Head of caudate nucleus (tissue), 42 donors: ENCODE measurements around the gene ITCH.

Source experiments
- DNase-seq, 42 donors: peaks; one replicate each; pipeline versions ENCODE4 v3.0.0 to v3.0.0-alpha.2; 2020 to 2021; ENCODE audit warnings: mixed read lengths in 7 of 42
- intact Hi-C: fragments of 100-400 bp; cut with DNase I; formaldehyde crosslinking; loops from one replicate; pipeline ENCODE4 v1.15.0; 2022

Gene ITCH

DNA sequence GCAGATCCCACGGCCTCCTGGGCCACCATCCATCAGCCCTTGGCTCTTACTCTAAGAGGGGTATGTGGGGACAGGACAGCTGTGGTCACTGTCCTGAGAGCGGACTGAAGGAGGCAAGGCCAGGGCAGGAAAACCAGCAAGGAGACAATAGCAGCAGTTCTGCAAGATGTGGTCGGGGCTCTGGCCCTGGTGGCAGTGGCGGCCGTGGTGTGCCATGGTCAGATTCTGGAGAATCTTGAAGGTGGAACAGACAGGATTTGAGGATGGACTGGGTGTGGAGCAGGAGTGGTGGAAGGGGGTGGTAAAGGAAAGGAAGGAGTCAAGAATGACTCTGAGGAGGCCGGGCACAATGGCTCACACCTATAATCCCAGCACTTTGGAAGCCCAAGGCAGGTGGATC is 189.5 kb downstream of the ITCH start:
- intact Hi-C loops: no loop called here

GRCh38 chr20:34553366-34553867 is 190.3 kb downstream of the ITCH start:
- intact Hi-C loops: no loop called here
- no peak for DNase-seq

More for the DNA sequence above, 189.5 kb downstream of the ITCH start:
- DNase-seq: no peak

DNA sequence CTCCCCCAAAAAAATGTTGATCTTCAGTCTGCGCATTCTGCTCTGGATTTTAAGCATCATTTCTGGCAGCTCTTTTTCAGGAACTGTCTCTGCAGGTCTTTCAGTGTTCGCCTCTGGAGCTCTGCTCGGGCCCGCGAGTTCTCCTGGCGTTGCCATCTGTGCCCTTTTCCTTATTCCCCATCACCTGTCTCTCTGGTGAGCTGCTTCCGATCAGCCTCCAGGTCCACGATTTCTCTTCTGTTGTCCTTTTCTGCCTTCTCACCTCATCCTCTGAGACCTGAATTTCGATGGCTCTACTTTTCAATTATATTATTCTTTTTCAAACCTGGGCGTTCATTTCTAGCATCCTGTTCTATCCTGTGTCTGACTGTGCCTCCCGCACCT is 194.9 kb downstream of the ITCH start:
- intact Hi-C loops: no loop called here
- DNase-seq: no peak

DNA sequence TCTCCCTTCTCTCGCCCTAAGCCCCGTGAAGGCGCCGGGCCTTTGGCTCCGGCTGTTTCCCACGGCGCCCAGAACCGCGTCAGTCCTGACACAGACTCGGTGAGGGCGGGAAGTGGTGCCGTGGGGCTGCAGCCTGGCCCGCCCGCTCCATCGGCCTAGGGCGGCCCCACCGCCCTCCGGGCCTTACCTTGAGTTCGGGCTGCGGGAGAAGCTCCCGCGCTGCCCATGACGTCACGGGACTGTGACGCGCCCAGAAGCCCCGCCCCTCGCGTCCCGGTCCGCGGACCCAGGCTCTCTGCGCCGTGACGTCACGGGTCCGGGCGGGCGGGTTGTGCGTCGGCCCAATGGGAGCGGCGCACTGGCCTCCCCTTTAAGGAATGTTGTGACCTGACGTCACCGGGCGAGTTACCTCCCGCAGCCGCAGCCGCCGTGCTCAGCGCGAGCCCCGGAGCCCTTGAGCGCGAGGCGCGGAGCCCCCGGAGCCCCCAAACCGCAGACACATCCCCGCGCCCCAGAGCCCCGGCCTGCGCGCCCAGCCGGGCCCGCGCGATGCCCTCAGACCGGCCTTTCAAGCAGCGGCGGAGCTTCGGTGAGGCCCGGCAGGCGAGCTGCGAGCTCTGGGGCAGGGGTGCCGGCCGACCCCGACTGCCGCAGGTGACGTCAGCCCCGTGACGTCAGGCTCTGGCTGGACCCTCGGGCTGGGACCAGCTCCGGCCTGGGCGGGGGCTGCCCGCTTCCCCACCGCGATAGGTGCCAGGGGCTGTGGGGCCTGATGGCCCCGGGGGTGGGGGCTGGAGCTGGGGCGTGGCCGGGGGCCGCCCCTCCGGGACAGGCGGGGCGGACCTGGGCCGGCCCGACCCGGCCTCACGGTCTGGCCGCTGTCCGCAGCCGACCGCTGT is 195.5 kb downstream of the ITCH start, which contains the start of gene MAP1LC3A:
TSS of gene MAP1LC3A (plus strand) at position 399 of the 899 bp plus-strand sequence. CDS start at position 550, 151 bp downstream.
- intact Hi-C loops: no loop called here
- peak; percentile 89 to 99 (median 96) for DNase-seq

- DNase-seq: peak in 10 of 42 donors; percentile 21 to 57 (median 38)
- intact Hi-C loops: no loop called here
Observed at GRCh38 chr20:34559311-34560140, 196.5 kb downstream of the ITCH start.

DNA sequence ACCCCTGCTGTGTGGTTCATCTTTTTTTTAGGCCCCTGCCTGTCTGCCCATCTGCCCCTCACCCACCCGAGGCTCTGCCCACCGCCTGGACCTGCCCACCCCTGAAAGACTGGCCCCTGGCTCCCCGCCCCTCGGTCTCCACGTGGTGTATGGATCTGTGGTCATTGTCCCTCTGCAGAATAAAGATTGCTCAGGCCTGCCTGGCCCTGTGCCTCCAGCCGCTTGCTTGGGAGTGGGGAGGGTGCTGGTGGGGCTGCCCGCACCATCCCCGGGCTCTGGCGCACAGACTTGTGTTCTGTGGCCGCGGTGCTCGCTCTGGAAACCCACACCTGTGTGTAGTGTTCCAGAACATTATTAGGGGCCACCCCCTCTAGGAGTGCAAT is 197.1 kb downstream of the ITCH start:
- intact Hi-C loops: no loop called here
- peak in 41 of 42 donors; percentile 39 to 86 (median 70) for DNase-seq

DNA sequence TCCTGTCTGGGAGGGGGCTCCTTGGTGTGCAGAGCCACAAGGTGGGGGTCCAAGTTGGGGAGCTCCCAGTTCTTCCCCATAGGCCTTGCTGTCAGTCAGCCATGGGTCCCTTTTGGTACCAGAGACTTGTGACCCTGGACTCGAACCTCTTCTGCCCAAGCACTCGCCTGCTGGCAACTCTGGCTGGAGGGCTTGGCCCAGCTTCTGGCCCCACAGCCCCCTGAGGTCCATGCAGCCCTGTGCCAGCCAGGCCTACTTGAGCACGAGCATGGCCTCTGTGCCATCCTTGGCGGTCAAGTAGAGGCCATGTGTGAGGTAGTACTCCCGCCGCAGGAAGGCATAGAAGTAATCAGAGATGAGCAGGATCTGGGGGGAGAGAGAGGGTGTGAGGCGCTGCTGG is 197.5 kb downstream of the ITCH start:
- intact Hi-C loops: no loop called here
- no peak for DNase-seq
